Endothelial cell (in vitro differentiated cells): ENCODE data around the gene MEGF10. TPM values are rescaled to one million over a fixed set of nuclear protein-coding genes. Genes with fewer than 3 reads are reported as not detected.
"Not testable (repeated sequence)": the region's sequence is repeated elsewhere in the genome, so short reads cannot be mapped to it uniquely, and the experiment has no call there.

Source experiments
- DNase-seq: peaks from one replicate; pipeline ENCODE4 v3.0.0; 2021; ENCODE audit warnings: low spot score
- H3K27ac Mint-ChIP-seq: one replicate; pipeline ENCODE4 v1.8.0; 2021; ENCODE audit warnings: mixed read lengths, inconsistent platforms; ENCODE audit not compliant: unreplicated experiment
- H3K27me3 Mint-ChIP-seq: one replicate; pipeline ENCODE4 v1.8.0; 2021; ENCODE audit warnings: mild to moderate bottlenecking, moderate library complexity, mixed read lengths, inconsistent platforms; ENCODE audit not compliant: unreplicated experiment
- H3K36me3 Mint-ChIP-seq: one replicate; pipeline ENCODE4 v1.8.0; 2021; ENCODE audit warnings: mild to moderate bottlenecking, low read depth, mixed read lengths, inconsistent platforms; ENCODE audit not compliant: unreplicated experiment
- H3K4me1 Mint-ChIP-seq: one replicate; pipeline ENCODE4 v1.8.0; 2021; ENCODE audit warnings: mild to moderate bottlenecking, mixed read lengths, inconsistent platforms; ENCODE audit not compliant: unreplicated experiment
- H3K4me3 Mint-ChIP-seq: one replicate; pipeline ENCODE4 v1.8.0; 2021; ENCODE audit warnings: mild to moderate bottlenecking, mixed read lengths, inconsistent platforms; ENCODE audit not compliant: unreplicated experiment
- H3K9me3 Mint-ChIP-seq: one replicate; pipeline ENCODE4 v1.8.0; 2021; ENCODE audit warnings: mixed read lengths, inconsistent platforms; ENCODE audit not compliant: unreplicated experiment
- total RNA-seq: library from RNA; stranded (reverse); fragmentation: NEBNext Ultra II Directional; extraction: Animal tissue kit (Norgen Biotek cat#: 25700); gene quantifications from one replicate; pipeline ENCODE4 v1.2.1, GENCODE V29; 2021; ENCODE audit not compliant: unreplicated experiment
- TF ChIP-seq, protein P1 (sequence below): fragments of 200-600 bp; sonication (generic); IDR thresholded peaks from one replicate; pipeline ENCODE4 v1.5.0; 2021; ENCODE audit warnings: antibody characterized with exemption; ENCODE audit not compliant: unreplicated experiment

The MEGF10 gene
- total RNA-seq, 1 donor from 2014 or later: 5.6 TPM

DNA sequence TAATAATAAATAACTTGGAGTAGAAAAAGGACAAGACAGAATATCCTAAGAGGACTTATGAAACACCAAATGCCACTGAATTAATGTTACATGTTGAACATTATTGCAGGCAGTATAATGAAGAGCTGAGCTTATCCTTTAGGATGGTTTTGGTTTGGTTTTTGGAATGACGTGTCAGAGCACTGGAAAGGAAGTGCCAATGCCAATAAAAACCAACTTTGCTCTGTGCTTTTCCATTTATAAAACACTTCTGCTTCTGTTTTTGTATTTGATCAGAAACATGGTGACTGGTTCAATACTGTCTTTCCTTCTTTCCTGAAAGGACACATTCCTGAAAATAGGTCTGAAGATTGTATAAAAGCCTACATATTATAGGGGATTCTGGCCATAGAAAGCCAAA, 4.2 kb downstream of the MEGF10 start:
- Mint-ChIP-seq H3K4me3 (no peak overlapping the region), H3K27me3 (no peaks in the 10 kb centered on the region), H3K27ac (no peak overlapping the region), H3K36me3 (no peaks in the 10 kb centered on the region), H3K9me3 (no peaks in the 10 kb centered on the region), H3K4me1 (peaks cover 16% of the 10 kb centered on the region)
- TF ChIP-seq, protein P1, sequence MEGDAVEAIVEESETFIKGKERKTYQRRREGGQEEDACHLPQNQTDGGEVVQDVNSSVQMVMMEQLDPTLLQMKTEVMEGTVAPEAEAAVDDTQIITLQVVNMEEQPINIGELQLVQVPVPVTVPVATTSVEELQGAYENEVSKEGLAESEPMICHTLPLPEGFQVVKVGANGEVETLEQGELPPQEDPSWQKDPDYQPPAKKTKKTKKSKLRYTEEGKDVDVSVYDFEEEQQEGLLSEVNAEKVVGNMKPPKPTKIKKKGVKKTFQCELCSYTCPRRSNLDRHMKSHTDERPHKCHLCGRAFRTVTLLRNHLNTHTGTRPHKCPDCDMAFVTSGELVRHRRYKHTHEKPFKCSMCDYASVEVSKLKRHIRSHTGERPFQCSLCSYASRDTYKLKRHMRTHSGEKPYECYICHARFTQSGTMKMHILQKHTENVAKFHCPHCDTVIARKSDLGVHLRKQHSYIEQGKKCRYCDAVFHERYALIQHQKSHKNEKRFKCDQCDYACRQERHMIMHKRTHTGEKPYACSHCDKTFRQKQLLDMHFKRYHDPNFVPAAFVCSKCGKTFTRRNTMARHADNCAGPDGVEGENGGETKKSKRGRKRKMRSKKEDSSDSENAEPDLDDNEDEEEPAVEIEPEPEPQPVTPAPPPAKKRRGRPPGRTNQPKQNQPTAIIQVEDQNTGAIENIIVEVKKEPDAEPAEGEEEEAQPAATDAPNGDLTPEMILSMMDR: no peak
- no peak for DNase-seq

DNA sequence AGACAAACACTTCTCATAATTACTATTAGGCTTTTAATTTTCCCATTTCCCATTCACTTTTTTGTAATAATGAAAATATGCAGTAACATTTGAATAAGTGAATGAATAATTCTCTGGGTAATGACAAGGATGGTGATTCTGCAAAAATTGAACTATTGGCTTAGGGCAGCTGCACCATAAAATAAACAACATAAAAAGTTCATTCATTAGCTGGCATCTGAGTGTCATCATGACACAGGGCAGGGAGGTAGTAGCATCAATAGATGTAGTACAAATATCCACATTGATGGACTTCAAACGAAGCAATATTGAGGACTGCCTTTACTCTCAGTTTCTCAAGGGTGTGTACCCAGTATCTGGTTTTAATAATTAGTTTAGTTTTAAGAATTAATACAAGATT, 4.9 kb downstream of the MEGF10 start:
- Mint-ChIP-seq H3K4me1 (peaks cover 16% of the 10 kb centered on the region), H3K9me3 (no peaks in the 10 kb centered on the region), H3K27ac (no peak overlapping the region), H3K4me3 (no peak overlapping the region), H3K27me3 (no peaks in the 10 kb centered on the region), H3K36me3 (no peaks in the 10 kb centered on the region)
- TF ChIP-seq, protein P1: no peak
- DNase-seq: no peak

DNA sequence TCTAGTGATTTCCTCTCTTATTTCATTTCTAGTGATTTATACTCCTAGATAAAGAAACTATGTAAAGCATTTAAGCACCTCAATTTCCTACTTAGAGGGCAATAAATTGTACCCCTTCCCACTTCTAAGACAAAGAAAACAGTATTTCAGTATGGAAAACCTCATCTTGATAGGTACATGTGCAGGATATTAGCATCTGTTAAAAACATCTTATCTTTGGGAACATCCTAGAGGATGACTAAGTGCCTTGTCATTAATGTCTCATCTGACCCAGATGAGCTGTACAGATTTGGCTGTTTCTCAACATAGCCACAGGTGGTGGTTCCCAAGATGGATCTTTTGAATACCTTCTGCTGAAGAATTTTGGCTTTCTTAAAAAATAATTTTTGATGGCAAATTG, 5.7 kb downstream of the MEGF10 start:
- TF ChIP-seq, protein P1: no peak
- no peaks in the 10 kb centered on the region for H3K36me3 Mint-ChIP-seq
- H3K27me3 Mint-ChIP-seq: no peaks in the 10 kb centered on the region
- no peak overlapping the region for H3K27ac Mint-ChIP-seq
- H3K4me1 Mint-ChIP-seq: peaks cover 12% of the 10 kb centered on the region
- no peak overlapping the region for H3K4me3 Mint-ChIP-seq
- DNase-seq: no peak
- H3K9me3 Mint-ChIP-seq: no peaks in the 10 kb centered on the region

DNA sequence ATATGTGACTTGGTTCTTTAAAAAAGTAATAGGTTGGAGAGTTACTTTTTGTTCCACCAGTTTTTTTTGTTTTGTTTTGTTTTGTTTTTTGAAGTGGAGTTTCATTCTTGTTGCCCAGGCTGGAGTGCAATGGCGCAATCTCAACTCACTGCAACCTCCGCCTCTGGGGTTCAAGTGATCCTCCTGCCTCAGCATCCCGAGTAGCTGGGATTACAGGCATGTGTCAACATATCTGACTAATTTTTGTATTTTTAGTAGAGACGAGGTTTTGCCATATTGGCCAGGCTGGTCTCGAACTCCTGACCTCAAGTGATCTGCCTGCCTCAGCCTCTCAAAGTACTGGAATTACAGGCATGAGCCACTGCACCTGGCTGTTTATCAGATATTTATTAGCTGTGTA, 6.3 kb downstream of the MEGF10 start:
- H3K4me3 Mint-ChIP-seq, H3K36me3 Mint-ChIP-seq, H3K9me3 Mint-ChIP-seq, H3K27ac Mint-ChIP-seq, H3K27me3 Mint-ChIP-seq, DNase-seq, H3K4me1 Mint-ChIP-seq: not testable (repeated sequence)

DNA sequence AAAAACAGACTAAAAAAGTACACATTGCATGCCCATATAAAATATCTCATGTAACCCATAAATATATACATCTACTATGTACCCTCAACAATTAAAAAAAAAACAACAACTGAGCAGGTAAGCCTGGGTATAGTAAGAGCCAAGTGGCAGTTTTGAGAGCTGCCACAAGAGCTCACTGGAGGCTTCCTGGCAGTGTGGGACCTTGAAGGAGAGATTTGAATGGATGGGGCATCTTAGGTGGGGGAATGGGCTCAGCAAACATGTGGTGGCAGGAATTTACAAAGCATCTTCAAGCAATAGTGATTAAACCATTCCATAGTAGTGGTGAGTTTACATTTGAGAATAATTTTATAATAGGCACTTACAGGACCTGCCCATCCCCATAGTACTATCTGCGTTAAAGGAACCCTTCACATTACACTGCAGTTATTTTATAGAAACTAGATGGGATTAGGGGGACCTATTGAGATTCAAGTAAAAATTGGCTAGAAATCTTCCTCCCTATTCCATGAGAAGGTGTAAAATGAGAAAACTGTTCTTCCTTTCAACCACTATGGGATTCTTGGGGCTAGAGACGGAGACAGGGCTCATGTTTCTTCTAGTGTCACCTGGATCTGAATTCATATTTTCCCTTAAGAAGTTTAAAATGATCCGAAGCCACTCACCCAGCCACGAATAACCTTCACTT, 6.9 kb downstream of the MEGF10 start:
- H3K36me3 Mint-ChIP-seq: no peaks in the 10 kb centered on the region
- peaks cover 6% of the 10 kb centered on the region for H3K4me1 Mint-ChIP-seq
- TF ChIP-seq, protein P1: no peak
- no peak overlapping the region for H3K27ac Mint-ChIP-seq
- no peak overlapping the region for H3K4me3 Mint-ChIP-seq
- H3K27me3 Mint-ChIP-seq: no peaks in the 10 kb centered on the region
- H3K9me3 Mint-ChIP-seq: no peaks in the 10 kb centered on the region
- no peak for DNase-seq
